ENCODE measurements around the gene SAA2. TPM values are rescaled to one million over a fixed set of nuclear protein-coding genes. Genes with fewer than 3 reads are reported as not detected.
"Not testable (repeated sequence)": the region's sequence is repeated elsewhere in the genome, so short reads cannot be mapped to it uniquely, and the experiment has no call there.

SAA2 gene
- polyA plus RNA-seq, 1 experiment: not detected

DNA sequence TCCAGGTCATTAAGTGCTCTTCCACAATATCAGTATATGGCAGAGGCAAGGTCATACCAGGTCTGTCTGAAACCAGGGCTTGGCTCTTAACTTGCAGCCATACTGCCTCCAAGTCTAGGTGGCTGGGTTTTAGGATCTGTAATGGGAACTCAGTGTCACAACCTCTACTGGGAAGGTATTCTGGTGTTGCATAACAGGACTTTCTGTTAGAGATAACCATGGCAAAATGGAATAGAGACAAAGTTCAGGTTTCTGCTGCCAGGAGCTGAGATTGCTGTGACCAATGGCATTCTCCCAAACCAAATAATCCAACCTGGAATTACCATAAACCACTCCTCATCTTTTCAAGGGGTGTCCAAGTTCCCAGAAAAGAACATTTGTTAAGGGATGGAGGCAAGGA is 10.8 kb upstream of the SAA2 start:
- POLR2A ChIA-PET: no interaction called here
- Histone ChIP-seq H3K27ac (ENCODE audit: low read depth, low read length) (no peak overlapping the region), H3K27me3 (ENCODE audit: control insufficient read depth, insufficient read depth, low read length) (no peaks in the 10 kb centered on the region), H3K9me3 (ENCODE audit: control insufficient read depth, insufficient read depth, low read length) (no peaks in the 10 kb centered on the region), H3K4me3 (ENCODE audit: low read depth, low read length) (no peak overlapping the region)
- DNase-seq (ENCODE audit: low read depth, low spot score): no peak
- CTCF ChIA-PET: interaction anchor here (0.6 to 3.0 kb wide), 2 partner anchors 16 to 22 kb away, joined by 3 to 9 read pairs; no protein-coding TSS in a partner anchor
- TF ChIP-seq, protein P1, sequence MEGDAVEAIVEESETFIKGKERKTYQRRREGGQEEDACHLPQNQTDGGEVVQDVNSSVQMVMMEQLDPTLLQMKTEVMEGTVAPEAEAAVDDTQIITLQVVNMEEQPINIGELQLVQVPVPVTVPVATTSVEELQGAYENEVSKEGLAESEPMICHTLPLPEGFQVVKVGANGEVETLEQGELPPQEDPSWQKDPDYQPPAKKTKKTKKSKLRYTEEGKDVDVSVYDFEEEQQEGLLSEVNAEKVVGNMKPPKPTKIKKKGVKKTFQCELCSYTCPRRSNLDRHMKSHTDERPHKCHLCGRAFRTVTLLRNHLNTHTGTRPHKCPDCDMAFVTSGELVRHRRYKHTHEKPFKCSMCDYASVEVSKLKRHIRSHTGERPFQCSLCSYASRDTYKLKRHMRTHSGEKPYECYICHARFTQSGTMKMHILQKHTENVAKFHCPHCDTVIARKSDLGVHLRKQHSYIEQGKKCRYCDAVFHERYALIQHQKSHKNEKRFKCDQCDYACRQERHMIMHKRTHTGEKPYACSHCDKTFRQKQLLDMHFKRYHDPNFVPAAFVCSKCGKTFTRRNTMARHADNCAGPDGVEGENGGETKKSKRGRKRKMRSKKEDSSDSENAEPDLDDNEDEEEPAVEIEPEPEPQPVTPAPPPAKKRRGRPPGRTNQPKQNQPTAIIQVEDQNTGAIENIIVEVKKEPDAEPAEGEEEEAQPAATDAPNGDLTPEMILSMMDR (IDR thresholded peaks at IDR 0.05; ENCODE audit: low read depth, low read length): no peak

DNA sequence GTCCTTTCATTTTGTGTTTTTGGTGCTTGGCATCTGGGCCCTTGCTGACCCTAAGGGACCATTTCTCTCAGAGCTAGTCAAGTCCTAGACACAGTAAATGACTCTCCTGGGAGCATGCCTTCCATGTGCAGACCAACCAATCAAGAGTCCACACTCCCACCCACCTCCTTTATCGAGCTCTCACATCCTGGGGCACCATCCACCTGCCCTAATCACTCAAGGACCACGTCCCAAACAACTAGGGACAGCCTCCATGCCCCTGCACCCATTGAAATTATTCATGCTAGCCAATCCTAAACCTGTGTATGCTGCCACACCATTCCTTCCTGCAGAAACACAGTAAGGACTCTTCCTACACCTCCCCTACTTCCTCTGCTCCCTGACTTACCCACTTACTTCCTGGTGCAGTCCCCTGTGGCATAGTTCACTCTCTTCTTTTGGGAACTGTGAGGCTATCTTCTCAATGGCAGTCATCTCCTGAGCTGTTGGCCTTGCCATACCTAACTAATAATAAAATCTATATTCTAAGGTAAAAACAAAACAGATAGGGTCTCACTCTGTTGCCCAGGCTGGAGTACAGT is 6.4 kb upstream of the SAA2 start:
- Histone ChIP-seq H3K9me3 (ENCODE audit: control insufficient read depth, insufficient read depth, low read length) (no peaks in the 10 kb centered on the region), H3K4me3 (ENCODE audit: low read depth, low read length) (no peak overlapping the region), H3K27ac (ENCODE audit: low read depth, low read length) (no peak overlapping the region), H3K27me3 (ENCODE audit: control insufficient read depth, insufficient read depth, low read length) (peaks cover 2% of the 10 kb centered on the region)
- TF ChIP-seq, protein P1 (IDR thresholded peaks at IDR 0.05; ENCODE audit: low read depth, low read length): no peak
- DNase-seq (ENCODE audit: low read depth, low spot score): no peak
- ChIA-PET POLR2A (no interaction called here), CTCF (no interaction called here)

DNA sequence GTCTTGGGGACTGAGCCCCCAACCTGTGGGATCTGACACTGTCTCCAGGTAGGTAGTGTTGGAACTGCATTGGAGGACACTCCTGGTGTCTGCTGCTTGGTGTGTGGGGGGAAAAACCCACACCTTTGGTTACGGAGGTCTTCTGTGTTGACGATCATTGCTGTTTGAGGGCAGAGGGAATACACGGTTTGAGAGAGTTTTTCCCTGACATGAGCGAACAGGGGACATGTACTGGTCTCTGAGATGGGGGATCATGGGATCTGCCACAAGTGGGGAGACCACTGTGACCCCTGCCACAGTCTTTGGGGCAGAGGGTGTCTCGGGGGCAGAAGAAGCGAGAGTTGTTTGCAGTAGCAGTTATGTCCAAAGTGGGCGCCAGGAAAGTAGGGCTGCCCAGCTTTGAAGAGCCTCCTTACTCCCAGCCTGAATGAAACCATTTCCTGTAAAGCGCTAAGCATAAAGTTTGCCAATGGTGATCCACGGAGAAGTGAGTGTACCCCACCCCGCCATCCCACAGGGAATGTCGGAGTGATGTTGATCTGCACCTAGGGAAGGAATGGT is 5.4 kb upstream of the SAA2 start:
- CTCF ChIA-PET: no interaction called here
- TF ChIP-seq, protein P1 (IDR thresholded peaks at IDR 0.05; ENCODE audit: low read depth, low read length): no peak
- POLR2A ChIA-PET: no interaction called here
- peaks cover 5% of the 10 kb centered on the region for H3K27me3 ChIP-seq (ENCODE audit: control insufficient read depth, insufficient read depth, low read length)
- H3K27ac ChIP-seq (ENCODE audit: low read depth, low read length): no peak overlapping the region
- no peak for DNase-seq (ENCODE audit: low read depth, low spot score)
- no peaks in the 10 kb centered on the region for H3K9me3 ChIP-seq (ENCODE audit: control insufficient read depth, insufficient read depth, low read length)
- no peak overlapping the region for H3K4me3 ChIP-seq (ENCODE audit: low read depth, low read length)

DNA sequence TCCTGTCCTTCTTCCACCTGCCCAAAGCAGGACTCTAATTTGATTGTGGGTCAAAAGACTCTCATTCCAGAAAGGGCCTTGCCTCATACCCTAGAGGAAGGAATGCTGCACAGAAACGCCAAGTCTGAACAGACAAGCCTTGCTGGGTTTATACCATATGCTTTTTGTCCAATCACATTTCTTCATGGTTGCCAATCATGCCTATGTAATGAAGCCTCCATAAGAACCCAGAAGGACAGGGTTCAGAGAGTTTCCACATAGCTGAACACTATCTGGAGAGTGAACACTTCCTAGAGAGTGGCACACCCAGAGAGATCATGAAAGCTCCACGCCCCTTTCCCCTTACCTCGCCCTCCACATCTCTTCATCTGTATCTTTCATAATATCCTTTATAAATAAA is 4.8 kb upstream of the SAA2 start:
- Histone ChIP-seq H3K9me3 (ENCODE audit: control insufficient read depth, insufficient read depth, low read length) (no peaks in the 10 kb centered on the region), H3K27me3 (ENCODE audit: control insufficient read depth, insufficient read depth, low read length) (peaks cover 9% of the 10 kb centered on the region), H3K4me3 (ENCODE audit: low read depth, low read length) (no peak overlapping the region), H3K27ac (ENCODE audit: low read depth, low read length) (no peak overlapping the region)
- ChIA-PET POLR2A (no interaction called here), CTCF (interaction anchor here (1.4 kb wide), 1 partner anchor 9 kb away, joined by 7 read pairs; no protein-coding TSS in a partner anchor)
- no peak for DNase-seq (ENCODE audit: low read depth, low spot score)
- TF ChIP-seq, protein P1 (IDR thresholded peaks at IDR 0.05; ENCODE audit: low read depth, low read length): no peak

DNA sequence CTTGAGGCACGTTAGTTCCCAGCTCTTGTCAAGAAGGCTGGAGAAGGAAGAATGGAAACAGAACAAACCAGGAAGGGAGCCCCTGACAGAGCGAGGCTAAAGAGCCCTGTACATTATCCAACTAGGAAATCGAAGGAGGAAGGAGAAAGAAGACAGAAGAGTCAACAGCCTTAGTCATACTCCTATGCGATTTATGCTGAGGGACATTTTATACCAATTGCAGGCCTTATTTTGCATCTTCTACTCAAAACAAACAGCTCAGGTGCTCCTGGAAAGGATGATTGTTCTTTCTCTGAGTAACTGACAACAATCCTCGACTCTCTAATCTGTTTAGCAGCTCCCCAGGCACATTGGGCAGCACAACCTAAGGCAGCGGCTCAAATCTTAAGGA is 1.3 kb downstream of the SAA2 start:
- H3K27ac ChIP-seq (ENCODE audit: low read depth, low read length); POLR2A ChIA-PET; CTCF ChIA-PET; H3K4me3 ChIP-seq (ENCODE audit: low read depth, low read length); DNase-seq (ENCODE audit: low read depth, low spot score); H3K27me3 ChIP-seq (ENCODE audit: control insufficient read depth, insufficient read depth, low read length); H3K9me3 ChIP-seq (ENCODE audit: control insufficient read depth, insufficient read depth, low read length): not testable (repeated sequence)

DNA sequence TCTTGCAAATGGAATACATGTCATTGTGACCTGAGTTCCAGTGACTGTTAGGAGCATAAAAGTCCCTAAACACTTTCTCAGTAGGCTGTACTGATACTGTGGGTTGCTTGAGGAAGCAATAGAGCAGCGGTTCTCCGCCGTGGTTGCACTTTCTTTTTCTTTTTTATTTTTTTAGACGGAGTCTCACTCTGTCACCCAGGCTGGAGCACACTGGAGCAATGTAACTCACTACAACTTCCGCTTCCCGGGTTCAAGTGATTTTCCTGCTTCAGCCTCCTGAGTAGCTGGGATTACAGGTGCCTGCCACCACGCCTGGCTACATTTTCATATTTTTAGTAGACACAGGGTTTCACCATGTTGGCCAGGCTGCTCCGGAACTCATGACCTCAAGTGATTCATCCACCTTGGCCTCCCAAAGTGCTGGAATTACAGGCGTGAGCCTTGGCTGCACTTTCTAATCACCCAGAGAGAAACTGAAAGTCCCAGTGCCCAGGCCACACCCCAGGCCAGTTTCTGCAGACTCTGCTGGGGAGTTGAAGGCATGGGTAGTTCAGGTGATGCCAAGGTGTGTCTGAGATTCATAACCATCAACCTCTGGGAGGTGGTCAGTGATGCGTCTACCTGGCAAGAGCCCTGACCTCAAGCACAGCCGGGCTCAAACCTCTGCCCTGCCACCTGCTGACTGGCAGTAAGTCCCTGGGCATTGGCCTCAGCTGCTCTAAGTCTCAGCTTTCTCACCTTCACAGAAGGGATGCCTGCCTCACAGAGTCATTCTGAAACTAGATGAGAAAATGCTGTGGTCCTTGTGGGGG is 1.9 kb downstream of the SAA2 start:
- CTCF ChIA-PET; H3K27me3 ChIP-seq (ENCODE audit: control insufficient read depth, insufficient read depth, low read length); POLR2A ChIA-PET; H3K9me3 ChIP-seq (ENCODE audit: control insufficient read depth, insufficient read depth, low read length); H3K27ac ChIP-seq (ENCODE audit: low read depth, low read length); H3K4me3 ChIP-seq (ENCODE audit: low read depth, low read length); DNase-seq (ENCODE audit: low read depth, low spot score): not testable (repeated sequence)

All from AG04450 (cell line).